IPS DF 19.7 (cell line): Measurements from ENCODE around the gene CES2.

Source experiments
- DNase-seq: peaks from one replicate; pipeline ENCODE4 v3.0.0-alpha.2; 2013; ENCODE audit warnings: low read depth, low spot score

The CES2 gene

GRCh38 chr16:66902648-66903543 lies 32.4 kb upstream of the CES2 start:
- DNase-seq = no peak

- DNase-seq = no peak
Measured at GRCh38 chr16:66903544-66904427, 31.5 kb upstream of the CES2 start.

GRCh38 chr16:66904428-66904845 lies 30.9 kb upstream of the CES2 start:
- DNase-seq = no peak

GRCh38 chr16:66904846-66905632 lies 30.3 kb upstream of the CES2 start:
- no peak for DNase-seq

GRCh38 chr16:66905633-66906539 lies 29.4 kb upstream of the CES2 start:
- no peak for DNase-seq

GRCh38 chr16:66906916-66907836 lies 28.1 kb upstream of the CES2 start:
- DNase-seq = no peak

GRCh38 chr16:66908116-66908515 lies 27.2 kb upstream of the CES2 start:
- DNase-seq = no peak

GRCh38 chr16:66908762-66909559 lies 26.4 kb upstream of the CES2 start:
- no peak for DNase-seq

GRCh38 chr16:66910175-66910940 lies 25.0 kb upstream of the CES2 start:
- DNase-seq = no peak

- no peak for DNase-seq
Measured at GRCh38 chr16:66911112-66911511, 24.2 kb upstream of the CES2 start.

GRCh38 chr16:66911801-66912200 lies 23.5 kb upstream of the CES2 start:
- DNase-seq = no peak

- DNase-seq = no peak
Measured at GRCh38 chr16:66913081-66913480, 22.2 kb upstream of the CES2 start.

GRCh38 chr16:66913711-66914110 lies 21.6 kb upstream of the CES2 start:
- DNase-seq = no peak

GRCh38 chr16:66914541-66914940 lies 20.8 kb upstream of the CES2 start:
- no peak for DNase-seq

GRCh38 chr16:66915041-66915440 lies 20.3 kb upstream of the CES2 start:
- DNase-seq = no peak

- no peak for DNase-seq
Measured at GRCh38 chr16:66916518-66916917, 18.8 kb upstream of the CES2 start.

- DNase-seq = no peak
Measured at GRCh38 chr16:66917741-66918140, 17.6 kb upstream of the CES2 start.

- DNase-seq = no peak
Measured at GRCh38 chr16:66918355-66918754, 17.0 kb upstream of the CES2 start.
